Measurements from ENCODE around the gene SLC15A5.

The SLC15A5 gene

DNA sequence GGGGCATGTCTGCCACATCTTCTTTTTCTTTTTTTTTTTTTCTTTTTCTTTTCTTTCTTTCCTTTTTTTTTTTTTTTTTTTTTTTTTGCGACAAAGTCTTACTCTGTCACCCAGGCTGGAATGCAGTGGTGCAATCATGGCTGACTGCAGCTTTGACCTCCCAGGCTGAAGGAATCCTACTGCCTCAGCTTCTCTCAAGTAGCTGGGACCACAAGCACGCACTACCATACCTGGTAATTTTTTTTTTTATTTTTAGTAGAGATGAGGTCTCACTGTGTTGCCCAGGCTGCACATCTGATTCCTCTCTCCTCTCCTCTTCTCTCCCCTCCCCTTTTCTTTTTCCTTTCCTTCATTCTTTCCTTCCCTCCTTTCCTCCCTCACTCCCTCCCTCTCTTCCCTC is 18.5 kb downstream of the SLC15A5 start:
- no peak for DNase-seq

DNA sequence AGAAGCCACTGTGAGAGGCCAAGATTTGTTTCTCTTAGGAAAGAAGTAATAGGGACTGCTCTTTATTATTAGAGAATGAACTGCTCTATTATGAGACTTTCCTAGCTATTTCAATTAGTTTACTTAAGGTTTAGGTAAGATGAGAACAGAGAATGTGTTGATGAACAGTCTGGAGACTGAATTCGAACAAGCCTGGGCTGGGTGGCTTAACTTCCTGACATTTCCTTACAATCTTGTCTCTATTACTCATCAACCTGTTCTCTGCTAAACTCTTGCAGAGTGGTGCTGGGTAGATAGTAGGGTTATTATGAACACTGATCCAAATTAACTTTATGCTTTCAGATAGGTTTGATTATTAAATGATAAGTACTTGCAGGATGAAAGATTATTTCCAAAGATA is 31.2 kb downstream of the SLC15A5 start:
- DNase-seq, result no peak

DNA sequence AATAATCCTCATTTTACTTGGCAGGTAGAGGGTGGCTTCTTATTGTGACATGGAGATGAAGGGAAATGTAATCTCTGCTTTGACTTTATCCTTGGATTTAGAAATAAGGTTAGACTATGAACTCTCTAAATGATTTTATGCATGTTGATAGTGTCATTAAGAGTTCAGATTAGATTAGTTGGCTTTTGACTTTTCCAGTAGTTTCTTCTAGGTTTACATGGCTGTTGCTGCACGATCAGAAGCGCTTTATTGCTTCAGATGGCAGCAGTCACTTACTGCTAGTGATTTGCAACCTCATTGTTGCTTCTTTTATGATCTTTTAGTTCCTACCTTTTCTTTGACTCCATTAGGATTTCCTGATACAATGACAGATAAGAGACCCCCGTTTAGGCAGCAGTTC is 32.3 kb downstream of the SLC15A5 start:
- DNase-seq, result no peak

DNA sequence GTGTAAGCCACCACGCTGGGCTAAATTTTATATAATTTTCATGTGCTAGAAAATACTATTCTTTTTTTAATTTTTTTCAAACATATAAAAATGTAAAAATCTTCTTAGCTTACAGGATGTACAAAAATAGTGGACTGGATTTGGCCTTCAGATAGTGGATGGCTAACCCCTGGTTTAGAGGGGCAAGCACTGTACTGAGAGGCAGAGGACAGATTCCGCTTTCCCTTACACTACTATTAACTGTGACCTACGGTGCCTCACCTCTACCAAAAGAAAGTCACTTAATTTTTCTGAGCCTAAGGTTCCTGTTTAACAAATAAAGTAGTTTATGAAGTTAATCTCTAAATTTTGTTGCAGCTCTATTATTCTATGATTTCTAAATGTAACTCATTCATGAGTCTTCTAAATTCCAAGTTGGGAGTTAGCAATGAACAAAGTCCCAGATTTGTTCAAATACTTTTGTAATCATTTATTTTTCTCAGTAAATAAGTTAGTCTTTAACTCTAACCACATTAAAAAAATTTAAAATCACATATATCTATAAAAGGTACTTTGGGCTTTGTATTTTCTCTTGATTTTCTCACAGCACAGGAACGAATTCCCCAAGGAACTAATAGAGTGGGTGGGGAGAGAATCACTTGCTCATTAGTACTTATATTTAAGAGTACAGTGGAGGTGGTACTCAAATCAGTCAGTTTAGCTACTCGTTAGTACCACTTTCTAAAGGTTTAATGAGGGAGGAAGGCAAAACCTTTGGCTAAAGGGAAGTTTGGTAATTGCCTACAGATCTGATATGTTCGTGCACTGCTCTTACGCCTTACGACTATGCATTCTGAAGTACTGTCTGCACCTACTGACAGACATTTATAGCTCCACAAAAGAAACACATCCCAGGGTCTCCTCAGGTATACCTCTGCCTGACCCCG is 33.7 kb downstream of the SLC15A5 start:
- no peak for DNase-seq

DNA sequence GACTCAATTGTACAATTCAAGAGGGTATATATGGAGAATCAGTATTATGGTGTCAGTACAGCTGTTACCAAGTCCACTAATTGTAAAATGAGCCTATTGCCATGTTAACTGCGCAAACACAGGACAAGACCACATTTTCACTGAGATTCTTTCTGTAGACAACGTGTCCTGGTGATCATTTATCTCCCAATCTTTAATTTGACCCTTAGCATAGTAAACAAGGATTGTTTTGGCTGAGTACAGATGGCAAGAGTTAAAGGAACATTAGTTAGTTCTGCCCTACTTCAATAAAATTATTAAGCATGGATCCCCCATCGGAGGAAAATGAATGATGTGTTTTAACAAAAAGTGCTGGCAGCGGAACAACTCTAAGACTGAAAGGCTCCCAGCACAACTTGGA is 36.1 kb downstream of the SLC15A5 start:
- no peak for DNase-seq

DNA sequence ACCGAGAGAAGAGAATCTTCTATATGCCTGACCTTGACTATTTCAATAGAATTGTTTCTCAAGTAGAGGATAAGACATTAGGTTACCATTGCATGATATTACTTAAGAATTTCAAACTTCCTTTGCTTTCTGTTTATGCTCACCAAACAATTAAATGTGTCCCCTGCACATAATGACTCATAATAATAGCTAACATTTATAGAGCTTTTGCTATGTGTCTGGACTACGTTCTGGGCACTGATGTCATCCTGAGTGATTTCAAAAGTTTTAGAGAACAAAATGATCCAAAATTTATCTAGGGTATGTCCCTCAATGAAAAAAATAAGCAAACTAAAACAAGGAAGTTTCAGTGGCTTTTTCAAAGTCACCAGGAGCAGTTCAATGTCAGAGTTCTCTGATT is 38.8 kb downstream of the SLC15A5 start:
- DNase-seq, result no peak

DNA sequence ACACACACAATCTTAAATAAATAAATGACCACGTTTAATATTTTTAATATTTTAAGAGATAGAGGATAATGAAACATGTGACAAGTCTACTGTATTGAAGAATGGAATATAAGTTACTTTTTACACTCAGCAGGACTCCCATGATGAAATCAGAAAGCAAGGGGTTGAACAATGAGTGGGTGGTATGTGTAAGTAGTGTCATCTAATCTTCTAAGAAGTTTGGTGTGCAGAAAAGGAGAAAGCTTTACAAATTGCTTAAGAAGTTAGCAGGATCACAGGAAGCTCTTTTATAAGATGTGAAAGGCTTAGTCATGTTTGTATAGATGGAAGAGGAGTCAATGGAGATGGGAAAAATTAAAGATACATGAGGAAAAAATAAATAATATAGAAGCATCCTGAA is 47.8 kb downstream of the SLC15A5 start:
- no peak for DNase-seq

DNA sequence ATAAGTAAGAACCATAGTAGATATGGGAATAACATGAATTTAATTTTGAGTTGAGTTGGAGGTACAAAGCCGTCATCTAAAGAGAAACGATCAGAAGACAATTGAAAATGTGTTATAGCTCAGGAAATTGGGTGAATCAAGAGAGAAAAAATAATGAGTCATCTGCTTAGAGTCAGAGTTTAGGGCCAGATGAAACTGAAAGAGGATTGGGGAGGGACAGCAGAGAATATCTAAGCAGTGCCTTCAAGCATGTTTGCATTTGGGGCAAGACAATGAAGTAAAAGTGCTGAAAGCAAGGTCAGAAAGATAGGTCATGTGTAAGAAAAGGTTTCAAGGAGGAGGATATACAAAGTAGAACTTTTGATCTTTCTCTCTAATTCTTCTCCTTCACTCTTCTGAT is 49.4 kb downstream of the SLC15A5 start:
- DNase-seq, result no peak

DNA sequence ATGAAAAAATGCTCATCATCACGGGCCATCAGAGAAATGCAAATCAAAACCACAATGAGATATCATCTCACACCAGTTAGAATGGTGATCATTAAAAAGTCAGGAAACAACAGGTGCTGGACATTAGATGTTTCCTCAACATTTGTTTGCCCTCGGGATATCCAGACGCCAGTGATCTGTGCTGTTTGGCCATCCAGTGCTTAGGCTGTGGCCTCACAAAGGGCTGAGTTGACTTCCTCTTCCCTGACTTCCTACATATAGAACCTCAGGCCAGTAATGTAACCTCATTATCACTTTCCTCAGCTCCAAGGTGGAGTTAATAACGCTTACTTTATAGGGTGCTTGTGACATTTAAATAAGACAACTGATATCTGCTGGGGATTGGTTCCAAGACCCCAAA is 51.8 kb downstream of the SLC15A5 start:
- DNase-seq, result no peak

DNA sequence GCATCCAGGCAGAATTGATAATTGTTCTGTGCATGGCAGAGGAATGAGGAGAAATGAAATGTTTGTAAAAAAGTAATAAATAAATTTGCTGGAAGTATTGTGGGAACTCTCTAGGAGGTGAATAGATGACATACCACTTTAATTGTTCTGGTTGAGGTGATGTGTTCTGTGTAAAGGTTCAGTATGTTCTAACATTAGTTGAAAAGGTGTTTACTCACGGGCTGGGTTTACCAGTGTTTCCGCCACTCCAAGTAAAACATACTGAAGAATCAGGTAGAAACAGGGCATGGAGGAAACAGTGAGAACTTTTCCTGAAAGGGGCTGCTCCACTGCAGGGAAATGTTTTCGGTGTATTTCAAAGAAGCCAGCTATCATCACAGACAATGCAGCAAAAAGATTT is 53.3 kb downstream of the SLC15A5 start:
- no peak for DNase-seq

DNA sequence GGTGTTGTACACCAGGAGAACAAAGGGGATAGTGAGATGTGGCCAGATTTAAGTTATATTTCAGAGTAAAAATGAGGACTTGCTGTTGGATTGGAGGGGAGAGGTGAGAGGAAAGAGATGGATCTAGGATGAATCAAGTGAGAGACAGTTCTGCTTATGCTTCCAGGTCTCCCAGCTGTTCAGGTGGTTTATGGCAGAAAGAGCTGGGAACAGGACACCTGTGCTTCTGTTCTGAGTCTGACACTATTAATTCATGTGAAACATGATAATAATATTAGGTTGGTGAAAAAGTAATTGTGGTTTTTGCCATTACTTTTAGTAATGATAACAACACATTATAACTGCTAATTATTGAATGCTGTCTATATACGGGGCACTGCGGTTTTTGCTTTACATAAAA is 55.7 kb downstream of the SLC15A5 start:
- no peak for DNase-seq

DNA sequence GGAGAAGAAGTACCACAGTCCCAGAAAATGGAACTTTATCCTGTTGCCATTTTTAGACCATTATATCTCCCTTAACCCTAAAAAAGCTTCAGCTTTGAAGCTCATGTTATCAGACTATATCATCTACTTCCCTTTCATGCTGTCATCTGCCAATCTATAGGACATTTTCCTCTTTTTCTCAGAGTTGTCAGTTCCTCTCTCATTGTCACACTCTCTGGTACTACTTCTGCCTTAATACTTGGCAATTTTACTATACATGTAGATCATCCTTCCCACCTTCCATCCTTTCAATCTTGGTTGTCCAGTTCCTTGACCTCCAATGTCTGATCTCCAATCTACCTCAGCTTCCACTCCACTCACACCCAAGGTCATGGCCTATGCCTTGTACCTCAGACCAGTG is 57.4 kb downstream of the SLC15A5 start:
- no peak for DNase-seq

DNA sequence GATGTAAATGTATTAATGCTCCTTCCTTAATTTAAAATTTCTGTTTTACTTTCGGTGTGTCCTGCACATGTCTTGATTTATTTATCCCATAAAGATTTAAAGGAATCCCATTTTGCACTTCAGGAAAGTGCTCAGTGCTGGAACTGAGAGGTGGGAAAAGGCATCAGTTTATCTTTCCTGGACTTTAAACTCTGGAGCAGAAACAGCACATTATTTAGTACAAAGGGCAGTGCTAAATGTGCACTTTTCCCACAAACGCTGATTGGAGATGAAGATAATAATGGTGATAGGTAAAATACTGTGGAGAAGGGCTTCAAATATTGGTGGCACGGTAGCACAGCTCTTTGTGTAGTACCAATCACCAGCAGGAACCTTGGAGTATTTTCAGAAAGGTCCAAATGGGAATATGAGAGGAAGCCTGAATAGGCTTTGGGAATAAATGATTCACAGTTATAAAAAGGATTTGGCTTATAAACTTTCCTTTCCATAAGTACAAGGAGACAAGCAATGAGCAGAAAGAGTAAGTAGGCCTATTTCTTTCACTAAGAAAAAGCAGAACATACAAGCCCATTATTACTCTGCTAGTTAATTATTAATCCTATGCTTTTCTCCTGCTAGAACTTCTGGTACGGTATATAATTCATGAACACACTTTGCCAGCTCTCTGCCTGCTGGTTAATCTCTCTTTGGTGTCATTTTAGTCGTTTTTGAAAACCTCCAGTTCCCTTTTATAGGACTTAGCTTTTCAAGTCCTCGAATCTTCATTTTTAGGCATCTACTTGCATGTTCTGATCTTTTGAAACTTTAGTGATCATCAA is 58.3 kb downstream of the SLC15A5 start:
- DNase-seq, result no peak

DNA sequence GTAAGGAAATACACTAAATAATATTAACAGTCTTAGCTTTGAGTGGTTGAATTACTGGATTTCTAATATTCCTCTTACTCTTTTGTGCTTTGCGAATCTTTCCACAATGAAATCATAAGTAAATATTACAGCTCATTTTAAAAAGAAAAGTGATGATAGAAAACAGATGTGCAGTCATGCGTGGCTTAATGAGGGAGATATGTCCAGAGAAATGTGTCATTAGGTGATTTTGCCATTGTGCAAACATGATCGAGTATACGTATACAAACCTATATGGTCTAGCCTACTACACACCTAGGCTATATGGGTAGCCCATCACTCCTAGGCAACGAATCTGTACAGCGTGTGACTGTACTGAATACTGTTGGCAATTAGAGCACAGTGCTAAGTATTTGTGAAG is 59.3 kb downstream of the SLC15A5 start:
- no peak for DNase-seq

DNA sequence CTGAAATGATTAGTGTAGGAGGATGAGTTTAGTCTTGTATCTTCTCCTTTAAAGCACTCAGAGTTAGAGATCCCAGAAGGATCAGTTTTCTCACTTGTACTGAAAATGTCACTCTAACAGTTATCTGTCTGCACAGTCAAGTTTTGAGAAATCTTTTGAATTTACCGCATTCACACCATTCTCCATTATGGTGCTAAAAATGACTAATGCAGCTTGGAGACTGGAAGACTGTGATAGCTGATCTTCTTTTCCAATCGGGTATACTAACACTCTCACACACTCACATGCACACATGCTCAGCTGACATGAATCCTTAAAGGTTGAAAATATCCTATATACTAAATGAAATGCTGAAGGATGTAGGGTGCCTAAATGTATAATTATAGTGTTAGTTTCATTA is 65.8 kb downstream of the SLC15A5 start:
- no peak for DNase-seq

DNA sequence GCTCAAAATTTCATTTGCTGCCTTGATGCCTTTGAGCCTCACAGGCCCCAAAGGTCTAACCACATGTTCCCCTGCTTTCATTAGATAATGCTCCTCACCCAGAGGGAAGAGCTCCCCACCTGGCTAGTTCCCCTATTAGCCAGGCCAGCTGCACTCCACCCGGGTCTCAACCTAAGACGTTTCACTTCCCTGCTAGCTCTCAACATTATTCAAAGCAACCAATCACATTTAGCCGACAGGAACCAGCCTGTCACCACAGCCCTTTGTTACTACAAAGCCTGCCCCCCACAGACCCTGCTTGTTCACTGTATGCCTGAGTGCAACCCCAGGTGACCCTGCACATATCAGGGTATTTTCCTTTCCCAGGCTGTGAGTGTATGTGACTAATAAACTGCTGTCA is 78.6 kb downstream of the SLC15A5 start:
- no peak for DNase-seq

DNA sequence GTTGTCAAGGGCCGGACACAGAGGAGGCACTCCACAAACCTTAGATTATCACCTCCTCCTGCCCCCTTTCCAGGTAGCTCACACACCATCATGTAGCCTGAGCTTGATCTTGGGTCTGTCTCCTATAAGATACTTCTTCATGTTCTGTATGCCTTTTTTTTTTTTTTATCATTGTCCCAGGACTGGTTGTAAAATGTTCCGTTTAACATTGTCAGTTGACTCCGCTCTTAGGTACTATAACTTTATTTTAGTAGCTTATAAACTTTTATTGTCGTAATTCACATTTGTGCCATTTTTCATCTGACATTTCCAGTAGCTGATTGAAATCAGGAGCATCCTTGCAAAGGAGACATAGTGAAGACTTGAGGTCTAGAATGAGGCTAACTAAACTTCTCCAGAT is 79.9 kb downstream of the SLC15A5 start:
- no peak for DNase-seq

DNA sequence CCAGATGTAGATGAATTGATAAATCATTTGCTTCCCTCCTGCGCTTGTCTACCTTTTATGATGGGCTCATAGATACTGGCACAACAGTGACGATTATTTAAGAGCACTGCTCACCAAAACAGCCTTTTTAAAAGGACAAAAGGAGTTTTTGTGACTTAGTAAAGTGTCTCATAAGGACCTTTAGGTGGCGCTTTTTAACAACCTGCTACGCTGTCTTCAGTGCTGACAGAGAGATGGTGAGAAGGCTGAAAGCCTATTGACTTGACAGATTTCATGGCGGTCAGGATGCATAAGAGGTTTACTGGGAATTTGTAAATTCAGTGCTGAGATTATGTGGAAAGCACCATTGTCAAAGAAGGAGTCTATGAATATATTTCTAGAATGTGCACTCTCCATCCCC is 87.6 kb downstream of the SLC15A5 start:
- DNase-seq, result no peak

DNA sequence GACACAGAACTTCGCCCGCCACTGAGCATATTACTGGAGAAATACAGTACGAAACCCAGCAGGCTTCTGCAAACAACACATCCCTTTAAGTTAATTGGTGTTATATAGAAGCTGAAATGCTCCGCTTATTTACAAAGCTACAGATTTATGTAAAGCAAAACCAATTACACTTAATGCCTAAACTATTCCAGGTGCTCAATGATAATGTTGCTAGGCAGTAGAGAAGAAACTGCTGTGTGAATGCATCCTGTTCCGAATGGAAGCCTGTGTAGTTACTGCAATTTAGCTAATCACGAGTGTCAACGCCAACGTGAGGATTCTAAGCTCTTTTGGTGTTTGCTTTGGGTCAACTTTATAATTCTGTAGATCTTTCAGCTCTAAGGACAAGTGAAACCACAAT is 89.8 kb downstream of the SLC15A5 start:
- DNase-seq, result no peak

DNA sequence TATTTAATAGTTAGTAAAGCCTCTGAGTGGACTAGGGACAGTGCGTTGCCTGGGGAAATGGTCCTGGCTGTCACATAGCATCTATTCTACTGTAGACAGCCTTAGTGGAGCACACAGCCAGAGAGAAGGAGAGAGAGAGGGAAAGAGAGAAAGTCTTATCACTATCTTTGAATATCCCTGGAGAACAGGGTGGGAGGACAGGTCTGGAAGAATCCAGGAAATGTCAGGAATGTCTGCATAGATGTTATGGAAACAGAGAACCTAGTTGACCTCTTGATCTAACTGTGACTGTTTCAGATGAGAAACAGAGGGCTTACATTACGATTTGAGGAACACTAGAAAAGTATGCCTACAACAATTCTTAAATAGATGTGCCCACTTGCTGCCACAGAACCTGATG is 92.8 kb downstream of the SLC15A5 start:
- DNase-seq, result no peak

DNA sequence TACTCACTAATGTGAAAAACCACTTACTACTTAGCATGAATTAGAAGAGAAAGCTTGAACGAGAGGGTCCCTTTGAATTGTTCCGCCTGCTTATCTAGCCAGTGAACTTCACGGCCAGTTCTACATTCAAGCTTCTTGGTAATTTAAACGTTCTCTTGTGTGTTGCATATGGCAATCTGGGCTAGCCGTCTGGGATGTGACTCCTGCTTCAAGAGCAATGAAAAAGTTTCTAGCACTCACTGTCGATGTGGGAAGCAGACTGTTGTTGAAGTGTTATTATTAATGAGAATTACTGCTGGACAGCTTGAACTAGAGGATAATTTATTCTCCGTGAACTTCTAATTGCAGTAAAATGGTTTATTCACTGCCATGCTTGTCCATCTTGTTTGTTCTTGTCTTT is 93.9 kb downstream of the SLC15A5 start:
- no peak for DNase-seq

DNA sequence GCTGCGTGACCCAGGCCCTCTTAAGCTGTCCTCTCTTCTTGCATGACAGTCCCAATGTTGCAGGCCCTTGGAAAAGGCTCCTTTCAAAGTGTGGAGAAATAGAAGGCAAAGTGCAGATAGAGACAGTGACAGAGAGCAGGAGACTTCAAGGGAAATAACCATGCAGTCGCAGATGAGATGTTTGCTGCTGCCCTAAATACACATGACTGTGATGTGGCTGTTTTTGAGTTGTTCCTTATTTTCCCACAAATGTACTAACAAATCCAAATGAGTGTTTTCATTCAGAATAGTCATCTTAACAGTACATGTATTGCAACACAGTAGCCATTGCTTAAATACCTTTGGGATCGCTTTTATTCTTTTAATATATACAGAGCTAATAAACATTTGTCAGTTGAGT is 101.6 kb downstream of the SLC15A5 start:
- DNase-seq, result no peak

DNA sequence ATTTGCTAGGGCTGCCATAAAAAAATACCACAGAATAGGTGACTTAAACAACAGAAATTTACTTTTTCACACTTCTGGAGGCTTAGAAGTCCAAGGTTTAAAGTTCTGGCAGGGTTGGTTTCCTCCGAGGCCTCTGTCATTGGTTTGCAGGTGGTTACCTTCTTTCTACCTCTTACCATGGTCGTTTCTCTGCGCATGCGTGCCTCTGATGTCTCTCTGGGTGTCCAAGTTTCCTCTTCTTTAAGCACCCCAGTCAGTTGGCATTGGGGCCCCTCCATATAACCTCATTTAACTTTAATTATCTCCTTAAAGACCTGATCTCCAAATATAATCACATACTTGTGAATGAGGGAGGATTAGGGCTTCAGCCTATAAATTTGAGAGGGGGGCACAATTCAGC is 103.2 kb downstream of the SLC15A5 start:
- DNase-seq, result no peak

DNA sequence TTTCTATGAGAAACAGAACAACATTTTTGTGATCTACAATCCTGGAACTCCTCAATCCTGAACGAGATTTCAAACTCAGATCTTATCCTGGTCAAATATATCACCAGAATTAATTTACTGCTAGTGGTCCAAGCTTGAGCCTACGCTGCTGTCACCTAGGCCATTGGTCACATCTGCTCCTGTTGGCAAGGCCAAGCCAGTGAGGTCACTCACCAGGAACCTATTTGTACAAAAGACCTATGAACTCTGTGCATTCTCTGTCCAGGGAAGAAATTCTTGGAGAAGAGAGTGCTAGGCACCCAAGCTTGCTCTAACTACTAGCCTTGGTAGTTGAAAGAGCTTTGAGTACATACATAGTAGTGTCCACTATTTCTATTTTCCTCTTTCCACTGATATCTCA is 106.1 kb downstream of the SLC15A5 start:
- DNase-seq, result no peak
